ENCODE data around the gene ELF2.
"Not testable (repeated sequence)": the region's sequence is repeated elsewhere in the genome, so short reads cannot be mapped to it uniquely, and the experiment has no call there.

Gene ELF2

DNA sequence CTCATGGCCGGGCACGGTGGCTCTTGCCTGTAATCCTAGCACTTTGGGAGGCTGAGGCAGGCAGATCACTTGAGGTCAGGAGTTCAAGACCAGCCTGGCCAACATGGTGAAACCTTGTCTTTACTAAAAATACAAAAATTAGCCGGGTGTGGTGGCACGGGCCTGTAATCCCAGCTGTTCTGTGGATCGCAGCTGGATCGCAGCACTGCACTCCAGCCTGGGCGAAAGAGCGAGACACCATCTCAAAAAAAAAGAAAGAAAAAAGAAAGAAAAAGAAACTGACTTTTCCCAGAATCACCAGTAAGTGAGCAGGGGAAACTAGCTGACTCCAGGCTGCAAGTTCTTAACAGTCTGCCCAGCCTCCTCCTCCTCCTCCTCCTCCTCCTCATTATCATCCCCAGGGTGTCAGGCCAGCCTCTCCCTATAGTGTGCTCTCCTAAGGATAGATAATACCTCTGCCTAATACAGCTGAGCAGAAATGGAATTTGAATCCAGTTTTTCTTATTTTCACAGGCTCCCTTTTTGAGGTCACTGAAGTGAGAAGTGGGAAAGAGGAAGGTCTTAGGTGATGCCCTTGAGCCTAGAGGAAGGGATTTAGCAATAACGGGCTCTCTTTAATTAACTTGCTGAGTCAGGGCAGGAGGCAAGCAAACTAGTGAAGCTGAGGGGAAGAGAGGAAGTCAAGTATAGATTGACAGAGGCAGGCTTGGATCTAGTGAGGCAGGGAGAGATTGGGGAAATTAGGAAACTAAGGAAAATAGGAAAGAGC lies 11.8 kb upstream of the ELF2 start:
- no peak for DNase-seq (ENCODE audit: low read depth in 2 of 2)

DNA sequence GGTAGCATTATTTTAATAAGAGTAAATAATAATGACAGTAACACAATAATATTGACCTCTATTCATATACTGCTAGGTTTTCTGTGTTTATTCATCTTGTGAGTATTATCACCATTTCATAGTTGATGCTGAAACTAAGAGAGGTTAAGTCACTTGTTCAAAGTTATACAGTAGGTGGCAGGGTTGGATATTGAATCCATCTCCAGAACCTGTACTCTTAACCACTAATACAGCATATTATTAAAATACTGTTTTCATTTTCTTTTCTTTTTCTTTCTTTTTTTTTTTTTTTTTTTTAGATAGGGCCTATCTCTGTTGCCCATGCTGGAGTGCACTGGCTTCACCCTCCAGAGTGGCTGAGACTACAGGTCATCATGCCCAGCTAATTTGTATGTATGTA lies 7.1 kb upstream of the ELF2 start:
- DNase-seq (ENCODE audit: low read depth in 2 of 2) = no peak

DNA sequence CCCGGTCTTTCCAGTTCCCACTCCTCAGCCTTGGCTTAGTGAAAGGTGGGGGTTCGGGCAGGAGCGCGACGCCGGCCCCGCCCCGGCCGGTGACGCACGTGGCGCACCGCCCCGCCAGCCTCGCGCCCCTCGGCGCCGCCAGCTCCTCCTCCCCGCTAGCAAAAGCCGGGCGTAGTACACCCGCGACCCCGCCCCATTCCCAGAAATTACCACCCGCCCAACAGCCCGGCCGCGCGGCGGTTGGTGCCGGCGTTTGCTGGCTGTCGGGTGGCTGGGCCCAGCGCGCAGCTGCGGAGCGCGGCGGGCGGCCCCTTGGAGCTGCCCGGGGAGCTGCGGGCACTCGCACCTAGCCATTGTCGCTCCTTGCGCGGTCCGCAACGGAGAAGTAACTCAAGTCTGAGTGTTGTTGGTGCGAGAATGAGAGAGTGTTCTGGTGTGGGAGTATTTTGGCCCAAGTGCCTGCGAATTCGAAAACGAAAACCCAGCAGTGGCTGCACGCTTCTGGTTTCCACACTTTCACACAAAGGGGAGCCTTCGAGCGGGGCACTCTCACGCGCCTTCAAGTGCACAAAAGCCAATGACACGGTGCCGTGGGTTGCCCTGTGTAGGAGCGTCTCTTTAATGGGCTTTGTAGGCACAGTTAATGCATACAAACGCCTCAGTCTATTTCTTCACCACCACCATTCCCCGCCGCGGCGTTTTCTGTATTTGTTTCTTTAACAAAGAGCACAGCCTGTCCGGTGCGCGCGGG lies 1.0 kb upstream of the ELF2 start:
- peak; percentile 81 to 86 for DNase-seq (ENCODE audit: low read depth in 2 of 2)

DNA sequence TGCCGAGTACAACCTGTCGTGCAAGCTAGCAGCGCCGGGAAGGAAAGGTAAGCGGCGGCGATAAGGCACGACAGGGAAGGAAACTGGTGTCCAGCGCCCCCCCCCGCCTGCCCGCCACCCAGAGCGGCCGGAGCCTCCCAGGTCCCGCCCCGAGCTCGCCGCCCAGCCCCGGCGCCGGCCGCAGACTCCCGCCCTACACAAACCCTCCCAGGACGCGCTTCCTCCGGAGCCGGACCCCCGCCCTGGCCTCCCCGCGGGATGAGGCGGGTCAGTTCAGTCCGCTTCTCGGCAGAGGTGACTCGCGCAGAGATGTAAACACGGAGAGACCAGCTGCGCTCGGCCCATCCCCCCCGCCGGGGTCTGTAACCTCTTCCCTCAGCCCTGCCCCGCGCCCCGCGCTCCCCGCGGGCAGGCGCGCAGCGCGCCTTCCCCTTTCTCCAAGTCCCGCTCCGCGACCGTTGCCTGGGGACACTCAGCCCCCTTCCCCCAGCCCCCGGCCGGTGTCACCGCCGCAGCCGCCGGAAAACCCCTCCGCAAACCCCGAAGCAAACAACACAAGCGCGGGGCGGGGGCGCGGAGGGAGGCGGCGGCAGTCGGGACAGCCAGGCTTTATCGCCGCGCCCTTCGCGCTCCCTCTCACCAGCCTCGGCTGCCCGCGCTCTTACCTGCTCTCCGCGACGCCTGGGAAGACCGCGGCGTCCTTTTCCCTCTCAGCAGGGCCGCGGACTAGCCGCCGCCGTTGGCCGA lies 543 bp downstream of the ELF2 start:
- DNase-seq (ENCODE audit: low read depth in 2 of 2) = peak; percentile 14 to 44

DNA sequence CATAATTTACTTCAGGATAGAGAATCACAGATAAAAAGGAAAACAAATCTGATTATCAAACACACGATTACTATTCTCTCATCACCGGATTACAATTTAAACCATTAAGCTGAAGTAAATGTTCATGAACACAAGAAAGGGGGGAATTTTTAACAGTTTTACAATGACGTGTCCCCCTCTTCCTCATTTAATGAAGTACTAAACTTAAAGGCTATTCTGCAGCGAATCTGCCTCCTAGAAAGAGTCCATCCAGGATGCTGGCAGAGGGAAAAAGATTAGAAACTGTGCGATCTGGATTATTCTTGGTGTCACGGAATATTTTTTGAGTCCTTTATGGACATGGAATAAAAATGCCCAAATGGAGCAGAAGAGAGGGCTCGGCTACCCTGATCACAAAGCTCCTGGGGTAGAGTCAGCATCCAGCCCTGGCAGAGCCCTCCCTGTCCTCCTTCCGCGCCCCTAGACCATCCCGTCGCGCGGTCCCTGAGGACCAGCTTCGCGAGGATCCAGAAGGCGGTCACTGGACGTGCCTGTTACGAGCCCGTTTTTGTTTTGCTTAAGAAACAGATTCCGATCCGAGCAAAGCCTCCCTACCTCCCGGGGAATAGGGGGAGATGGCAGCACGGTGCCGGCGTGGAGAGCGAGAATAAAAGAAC lies 1.2 kb downstream of the ELF2 start:
- no peak for DNase-seq (ENCODE audit: low read depth in 2 of 2)

DNA sequence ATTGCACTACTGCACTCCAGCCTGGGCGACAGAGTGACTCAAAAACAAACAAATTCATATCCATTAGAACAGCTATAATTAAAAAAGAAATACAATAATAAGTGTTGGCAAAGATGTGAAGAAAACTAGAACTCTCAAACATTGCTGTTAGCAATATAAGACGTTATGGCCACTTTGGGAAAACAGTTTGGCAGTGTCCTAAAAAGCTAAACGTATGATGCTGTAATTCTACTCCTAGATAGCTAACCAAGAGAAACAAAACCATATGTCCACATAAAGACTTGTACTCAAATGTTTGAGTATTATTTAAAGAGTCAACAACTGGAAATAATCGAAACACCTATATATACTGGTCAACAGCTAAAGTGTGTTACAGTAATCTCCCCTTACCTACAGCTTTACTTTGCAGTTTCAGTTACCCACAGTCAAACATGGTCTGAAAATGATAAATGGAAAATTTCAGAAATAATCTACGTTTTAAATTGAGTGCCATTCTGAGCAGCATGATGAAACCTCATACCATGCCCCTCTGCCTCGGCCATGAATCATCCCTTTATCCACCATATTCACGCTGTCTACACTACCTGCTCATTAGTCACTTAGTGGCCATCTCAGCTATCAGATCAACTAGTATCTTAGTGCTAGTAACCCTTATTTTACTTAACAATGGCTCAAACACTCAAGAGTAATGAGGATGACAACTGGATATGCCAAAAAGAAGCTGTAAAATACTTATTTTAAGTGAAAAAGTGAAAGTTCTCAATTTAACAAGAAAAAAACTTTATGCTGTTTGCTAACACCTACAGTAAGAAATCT lies 4.9 kb downstream of the ELF2 start:
- peak in 1 of 2 donors; percentile 7 for DNase-seq (ENCODE audit: low read depth in 2 of 2)

DNA sequence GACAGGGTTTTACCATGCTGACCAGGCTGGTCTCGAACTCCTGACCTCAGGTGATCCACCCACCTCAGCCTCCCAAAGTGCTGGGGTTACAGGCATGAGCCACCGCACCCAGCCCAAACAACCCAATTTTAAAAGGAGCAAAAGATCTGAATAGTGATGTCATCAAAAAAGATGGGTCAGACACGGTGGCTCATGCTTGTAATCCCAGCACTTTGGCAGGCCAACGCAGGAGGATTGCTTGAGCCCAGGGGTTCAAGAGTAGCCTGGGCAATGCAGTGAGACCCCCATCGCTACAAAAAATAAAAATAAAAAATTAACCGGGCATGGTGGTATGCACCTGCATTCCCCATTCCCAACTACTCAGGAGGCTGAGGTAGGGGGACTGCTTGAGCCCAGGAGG lies 6.1 kb downstream of the ELF2 start:
- DNase-seq (ENCODE audit: low read depth in 2 of 2) = no peak

DNA sequence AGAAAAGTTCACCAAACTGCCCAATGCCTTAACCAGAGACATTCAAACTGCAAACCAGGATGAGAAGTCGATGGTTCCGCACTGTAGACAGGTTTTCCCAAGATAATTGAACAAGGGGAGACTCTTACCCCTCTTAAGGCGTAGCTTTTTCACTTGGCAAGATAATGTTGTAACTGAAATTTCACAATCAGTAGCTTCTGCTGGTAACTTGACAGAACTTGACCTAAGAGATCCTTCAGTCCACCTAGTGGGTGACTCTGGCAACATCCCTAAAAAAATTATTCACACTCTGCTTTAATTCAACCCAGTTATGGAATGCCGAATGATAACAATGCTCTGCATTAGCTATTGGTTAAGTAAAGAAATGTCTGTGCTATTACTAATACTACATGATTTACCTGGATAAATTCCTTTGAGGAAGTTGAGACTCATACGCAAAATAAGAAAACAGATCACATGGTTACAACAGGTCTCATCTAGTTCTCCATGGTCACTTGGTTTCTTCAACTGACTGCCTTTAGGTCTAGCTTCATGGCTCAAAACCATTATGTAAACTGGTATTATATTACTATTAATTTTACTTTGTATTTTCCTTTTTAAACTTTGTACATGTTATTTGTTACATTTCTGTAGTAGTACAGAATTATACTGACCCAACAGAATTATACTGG lies 9.1 kb downstream of the ELF2 start:
- DNase-seq (ENCODE audit: low read depth in 2 of 2) = no peak

DNA sequence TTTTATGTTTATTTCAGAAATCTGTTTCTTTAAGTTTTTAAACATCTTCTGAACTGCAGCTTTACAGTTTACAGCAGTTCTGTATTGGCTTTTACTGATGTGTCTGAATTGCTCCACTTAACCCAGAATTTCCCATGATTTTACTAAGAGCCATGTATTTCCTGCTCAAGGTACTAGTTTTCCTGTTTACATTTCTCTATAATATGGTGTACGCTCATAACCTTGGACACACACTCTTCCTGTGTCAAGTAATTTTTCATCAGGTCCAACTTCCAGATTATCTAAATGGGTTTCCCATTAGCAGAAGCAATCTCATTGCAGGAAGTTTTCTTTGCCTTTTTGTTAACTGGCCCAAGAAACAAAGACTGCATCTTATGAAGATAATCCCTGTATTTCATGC lies 12.3 kb downstream of the ELF2 start:
- DNase-seq (ENCODE audit: low read depth in 2 of 2) = no peak

DNA sequence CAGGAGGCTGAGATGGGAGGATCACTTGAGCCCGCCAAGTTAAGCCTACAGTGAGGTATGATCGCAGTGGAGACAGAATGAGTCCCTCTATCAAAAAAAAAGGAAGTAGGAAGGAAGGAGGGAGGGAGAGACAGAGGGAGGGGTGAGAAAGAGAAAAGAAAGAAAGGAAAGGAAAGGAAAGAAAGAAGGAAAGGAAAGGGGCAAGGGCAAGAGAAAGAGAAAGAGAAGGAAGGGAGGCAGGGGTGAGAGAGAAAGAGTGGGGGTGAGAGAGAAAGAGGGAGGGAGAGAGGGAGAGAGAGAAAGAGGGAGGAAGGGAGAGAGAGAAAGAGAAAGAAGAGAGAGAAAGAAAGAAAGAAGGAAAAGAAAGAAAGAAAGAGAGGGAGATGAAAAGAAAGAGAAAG lies 13.2 kb downstream of the ELF2 start:
- no peak for DNase-seq (ENCODE audit: low read depth in 2 of 2)

DNA sequence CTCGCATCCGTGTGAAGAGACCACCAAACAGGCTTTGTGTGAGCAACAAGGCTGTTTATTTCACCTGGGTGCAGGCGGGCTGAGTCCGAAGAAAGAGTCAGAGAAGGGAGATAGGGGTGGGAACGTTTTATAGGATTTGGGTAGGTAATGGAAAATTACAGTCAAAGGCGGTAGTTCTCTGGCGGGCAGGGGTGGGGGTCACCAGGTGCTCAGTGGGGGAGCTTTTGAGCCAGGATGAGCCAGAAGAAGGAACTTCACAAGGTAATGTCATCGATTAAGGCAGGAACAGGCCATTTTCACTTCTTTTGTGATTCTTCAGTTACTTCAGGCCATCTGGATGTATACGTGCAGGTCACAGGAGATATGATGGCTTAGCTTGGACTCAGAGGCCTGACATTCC lies 19.0 kb downstream of the ELF2 start:
- DNase-seq (ENCODE audit: low read depth in 2 of 2) = not testable (repeated sequence)

DNA sequence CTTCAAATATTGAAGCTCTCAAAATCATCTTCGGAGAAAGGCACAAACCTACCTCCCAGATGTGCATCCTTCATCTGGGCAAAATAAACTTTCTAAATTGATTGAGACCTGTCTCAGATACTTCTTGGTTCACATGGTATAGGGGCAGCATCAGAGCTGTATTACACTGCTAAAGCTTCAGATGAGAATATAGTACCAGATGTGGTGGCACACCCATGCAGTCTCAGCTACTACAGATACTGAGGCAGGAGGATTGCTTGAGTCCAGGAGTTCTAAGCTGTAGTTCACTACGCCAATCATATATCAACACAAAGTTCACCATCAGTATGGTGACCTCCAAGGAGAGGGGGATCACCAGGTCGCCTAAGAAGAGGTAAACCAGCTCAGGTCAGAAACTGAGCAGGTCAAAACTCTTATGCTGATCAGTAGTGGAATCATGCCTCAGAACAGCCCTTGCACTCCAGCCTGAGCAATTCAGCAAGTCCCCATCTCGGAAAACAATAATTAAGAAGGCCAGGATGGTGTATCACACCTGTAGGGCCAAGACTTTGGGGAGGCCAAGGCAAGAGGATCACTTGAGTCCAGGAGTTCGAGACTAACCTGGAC lies 22.0 kb downstream of the ELF2 start:
- no peak for DNase-seq (ENCODE audit: low read depth in 2 of 2)

DNA sequence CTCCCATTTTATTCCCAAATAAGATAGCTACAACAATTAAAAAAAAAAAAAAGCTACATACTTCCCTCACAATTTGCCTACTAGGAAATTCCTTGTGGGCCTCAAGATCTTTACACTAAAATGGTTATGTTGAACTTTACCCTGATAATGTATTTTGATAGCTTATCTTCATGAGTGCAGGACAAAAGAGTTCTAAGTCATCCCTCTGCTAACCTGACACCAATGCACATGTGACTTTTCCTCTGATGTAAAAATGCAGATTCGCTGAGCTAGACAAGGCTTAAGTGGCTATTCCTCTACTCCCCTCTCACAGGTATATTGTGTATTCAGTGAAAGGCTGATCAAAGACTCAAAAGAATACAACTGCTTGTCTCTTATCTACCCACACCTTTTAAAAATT lies 22.5 kb downstream of the ELF2 start:
- DNase-seq (ENCODE audit: low read depth in 2 of 2) = no peak

DNA sequence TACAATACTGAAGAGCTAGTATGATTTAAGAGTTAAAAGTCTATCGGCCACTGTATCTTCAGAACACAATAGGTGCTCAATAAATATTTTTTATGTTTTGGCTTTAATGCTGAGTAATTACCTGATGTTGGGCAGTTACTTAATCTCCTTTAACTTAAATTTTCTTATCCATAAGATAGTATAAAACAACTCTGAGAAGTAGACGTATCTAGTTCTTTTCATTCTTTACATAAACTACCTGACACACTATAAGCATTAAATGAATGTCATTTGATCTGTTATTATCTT lies 22.9 kb downstream of the ELF2 start:
- DNase-seq (ENCODE audit: low read depth in 2 of 2) = no peak

DNA sequence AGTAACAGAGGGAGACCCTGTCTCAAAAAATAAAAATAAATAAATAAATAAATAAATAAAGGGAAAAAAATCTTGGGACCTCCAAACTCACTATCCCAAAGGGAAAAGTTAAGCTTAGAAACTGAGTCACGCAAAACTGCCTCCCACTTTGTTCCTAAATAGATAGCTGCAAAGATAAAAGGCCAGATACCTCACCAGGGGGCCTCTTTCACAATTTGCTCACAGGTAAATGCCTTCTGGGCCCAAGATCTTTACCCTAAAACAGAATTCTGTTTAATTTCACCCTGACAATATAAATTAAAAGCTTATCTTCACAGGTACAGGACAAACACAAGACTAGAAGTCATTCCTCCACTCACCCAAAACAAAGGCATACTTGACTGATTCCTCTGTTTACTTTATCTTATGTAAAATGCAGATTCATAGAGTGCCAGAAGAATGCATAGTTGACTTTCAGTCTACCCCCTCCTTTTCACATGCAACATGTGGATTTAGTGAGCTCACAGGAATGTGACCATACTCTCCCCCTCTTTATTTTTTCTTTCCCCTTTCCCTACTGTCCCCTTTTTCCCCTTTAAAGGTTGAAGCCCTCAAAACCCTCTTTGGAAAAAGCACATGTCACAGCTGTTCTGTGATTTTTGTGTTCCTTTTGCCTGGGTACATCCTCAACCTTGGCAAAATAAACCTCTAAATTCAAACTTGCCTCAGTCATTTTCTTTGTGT lies 23.4 kb downstream of the ELF2 start:
- no peak for DNase-seq (ENCODE audit: low read depth in 2 of 2)

DNA sequence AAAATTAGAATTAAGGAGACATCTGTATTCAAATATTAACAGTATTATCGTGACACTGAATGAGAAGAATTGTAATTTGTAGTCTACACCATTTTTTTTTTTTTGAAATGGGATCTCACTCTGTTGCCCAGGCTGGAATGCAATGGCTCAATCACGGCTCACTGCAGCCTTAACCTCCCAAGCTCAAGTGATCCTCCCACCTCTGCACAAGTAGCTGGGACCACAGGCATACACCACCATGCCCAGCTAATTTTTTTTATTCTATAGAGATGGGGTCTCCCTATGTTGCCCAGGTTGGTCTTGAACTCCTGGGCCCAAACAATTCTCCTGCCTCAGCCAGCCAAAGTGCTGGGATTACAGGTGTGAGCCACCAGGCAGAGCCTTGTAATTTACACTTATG lies 24.8 kb downstream of the ELF2 start:
- DNase-seq (ENCODE audit: low read depth in 2 of 2) = no peak

DNA sequence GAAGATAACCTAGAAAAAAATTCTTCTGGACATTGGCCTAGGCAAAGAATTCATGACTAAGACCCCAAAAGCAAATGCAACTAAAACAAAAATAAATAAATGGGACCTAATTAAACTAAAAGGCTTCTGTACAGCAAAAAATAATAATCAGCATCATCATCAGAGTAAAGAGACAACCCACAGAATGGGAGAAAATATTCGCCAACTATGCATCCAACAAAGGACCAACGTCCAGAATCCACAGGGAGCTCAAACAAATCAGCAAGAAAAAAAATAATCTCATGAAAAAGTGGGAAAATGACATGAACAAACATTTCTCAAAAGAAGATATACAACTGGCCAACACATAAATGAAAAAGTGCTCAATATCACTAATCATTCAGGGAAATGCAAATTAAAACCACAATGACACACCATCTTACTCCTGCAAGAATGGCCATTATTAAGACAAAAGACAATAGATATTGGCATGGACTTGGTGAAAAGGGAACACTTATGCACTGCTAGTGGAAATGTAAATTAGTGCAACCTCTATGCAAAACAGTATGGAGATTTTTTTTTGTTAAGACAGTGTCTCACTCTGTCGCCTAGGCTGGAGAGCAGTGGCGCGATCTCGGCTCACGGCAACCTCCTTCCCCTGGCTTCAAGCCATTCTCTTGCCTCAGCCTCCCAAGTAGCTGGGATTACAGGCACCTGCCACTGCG lies 29.9 kb downstream of the ELF2 start:
- DNase-seq (ENCODE audit: low read depth in 2 of 2) = no peak

DNA sequence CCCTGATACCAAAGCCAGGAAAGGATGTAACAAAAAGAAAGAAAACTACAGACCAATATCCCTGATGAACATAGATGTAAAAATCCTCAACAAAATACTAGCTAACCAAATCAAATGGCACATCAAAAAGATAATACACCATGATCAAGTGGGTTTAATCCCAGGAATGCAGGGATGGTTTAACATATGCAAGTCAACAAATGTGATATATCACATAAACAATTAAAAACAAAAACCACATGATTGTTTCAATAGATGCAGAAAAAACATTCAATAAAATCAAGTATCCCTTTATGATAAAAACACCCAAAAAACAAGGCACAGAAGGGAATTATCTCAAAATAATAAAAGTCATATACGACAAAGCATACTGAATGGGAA lies 31.5 kb downstream of the ELF2 start:
- no peak for DNase-seq (ENCODE audit: low read depth in 2 of 2)

DNA sequence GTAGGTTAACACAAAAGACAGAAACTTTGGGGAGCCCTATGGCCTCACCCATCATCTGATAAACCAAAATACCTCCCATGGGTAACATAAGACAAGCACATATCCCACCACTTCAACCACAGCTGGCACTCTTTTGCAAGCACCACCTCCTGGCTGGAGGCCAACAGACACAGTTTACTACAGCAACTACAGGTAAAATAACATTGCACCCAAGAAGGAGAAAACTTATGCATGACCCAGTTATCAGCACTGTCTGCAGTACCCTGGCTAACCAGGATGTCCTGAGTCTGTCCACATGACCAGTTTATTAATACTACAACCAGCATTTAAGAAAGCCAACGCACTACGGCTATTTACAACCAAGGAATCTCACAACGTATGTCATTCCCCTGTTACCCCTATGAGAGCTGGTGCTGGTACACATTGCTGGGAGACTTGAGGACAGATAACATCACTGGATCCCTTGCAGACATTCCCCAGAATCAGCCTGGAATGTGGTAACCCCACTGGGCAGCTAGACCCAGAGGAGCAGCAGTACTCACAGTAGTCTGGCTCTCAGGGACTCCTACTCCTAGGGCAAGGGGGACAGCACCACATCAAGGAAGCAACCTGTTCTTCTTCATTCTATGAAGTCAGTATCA lies 32.0 kb downstream of the ELF2 start:
- no peak for DNase-seq (ENCODE audit: low read depth in 2 of 2)
